MG63 (cell line): ENCODE data around the gene DLG2. TPM values are rescaled to one million over a fixed set of nuclear protein-coding genes. Genes with fewer than 3 reads are reported as not detected.
"Not testable (repeated sequence)": the region's sequence is repeated elsewhere in the genome, so short reads cannot be mapped to it uniquely, and the experiment has no call there.

ENCODE experiments used
- DNase-seq: peaks from one replicate; pipeline ENCODE4 v3.0.0-alpha.2; 2020
- H3K27me3 ChIP-seq: fragments of 250-450 bp; sonication (Bioruptor Pico); 2 replicates; pipeline ENCODE4 v1.5.1; 2020; ENCODE audit warnings: mild to moderate bottlenecking, moderate library complexity
- H3K36me3 ChIP-seq: fragments of 250-450 bp; sonication (Bioruptor Pico); 2 replicates; pipeline ENCODE4 v1.5.1; 2020; ENCODE audit warnings: mild to moderate bottlenecking, moderate library complexity
- H3K4me3 ChIP-seq: fragments of 250-450 bp; sonication (Bioruptor Pico); 2 replicates; pipeline ENCODE4 v1.5.1; 2020; ENCODE audit warnings: mild to moderate bottlenecking, moderate library complexity
- H3K9me3 ChIP-seq: fragments of 250-450 bp; sonication (Bioruptor Pico); 2 replicates; pipeline ENCODE4 v1.5.1; 2020; ENCODE audit warnings: mild to moderate bottlenecking, moderate library complexity
- total RNA-seq: library from RNA; depleted of rRNA; stranded (reverse); fragments of >200 nt; shearing (Covaris generic); gene quantifications from 2 replicates; pipeline ENCODE4 v1.2.3, GENCODE V29; 2014; ENCODE audit warnings: low replicate concordance

DLG2 gene
- total RNA-seq, 1 experiment from 2014 or later = 0.10 TPM

DNA sequence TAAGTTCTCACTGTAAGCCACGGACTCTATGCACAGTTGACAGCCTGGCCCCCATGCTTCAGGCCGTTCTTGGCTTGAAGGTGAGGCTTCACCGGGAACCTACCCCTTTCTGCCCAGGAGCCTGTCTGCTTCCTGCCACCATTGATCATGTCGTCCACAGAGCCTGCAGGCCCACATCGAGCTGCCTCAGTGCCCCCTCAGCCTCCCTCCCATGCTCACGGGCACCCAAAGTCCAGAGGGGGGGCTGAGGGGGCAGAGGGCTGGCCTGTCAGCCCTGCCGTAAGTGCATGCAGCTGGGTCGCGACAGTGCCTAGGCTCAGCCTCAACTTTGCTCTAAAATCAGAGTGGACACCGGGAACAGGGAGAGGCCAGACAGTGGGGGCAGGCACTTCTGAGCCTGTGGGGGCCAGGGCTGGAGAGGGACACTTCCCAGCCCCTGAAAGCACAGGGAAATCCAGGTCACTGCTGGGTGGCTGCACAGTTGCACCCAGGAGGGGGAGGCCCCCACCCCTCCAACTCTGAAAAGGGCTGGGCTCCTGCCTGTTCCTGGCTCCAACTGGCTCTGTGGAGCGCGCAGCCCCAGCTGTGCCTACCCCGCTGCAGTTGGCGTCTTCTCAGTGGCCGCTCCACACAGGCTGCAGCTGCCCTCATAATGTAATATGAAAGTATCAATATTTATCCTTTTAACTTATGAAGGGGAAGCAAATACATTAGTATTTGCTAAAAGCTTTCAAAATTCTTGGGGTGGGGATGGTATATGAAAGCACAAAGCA, 598.6 kb downstream of the DLG2 start:
- DNase-seq = no peak
- no peaks in the 10 kb centered on the region for H3K36me3 ChIP-seq
- no peaks in the 10 kb centered on the region for H3K27me3 ChIP-seq
- H3K9me3 ChIP-seq = no peaks in the 10 kb centered on the region
- no peak overlapping the region for H3K4me3 ChIP-seq

DNA sequence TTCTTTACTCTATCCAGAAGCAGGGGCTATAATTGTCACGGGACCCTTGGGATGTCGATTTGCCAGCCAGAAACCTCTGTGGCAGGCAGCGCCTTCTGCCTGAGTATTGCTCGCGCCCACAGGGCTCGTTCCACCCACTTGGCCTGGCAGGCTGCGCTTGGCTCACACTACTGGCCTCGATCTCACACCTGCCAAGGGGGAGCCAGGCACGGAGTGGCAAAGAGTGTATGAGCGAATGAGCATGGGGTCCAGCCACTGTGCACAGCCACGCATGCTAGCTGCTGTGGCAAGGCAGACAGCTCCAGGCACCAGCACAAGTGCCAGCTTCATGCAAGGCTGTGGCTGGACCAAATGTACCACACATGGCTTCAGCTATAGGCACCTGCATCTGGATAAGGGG, 599.8 kb downstream of the DLG2 start:
- H3K36me3 ChIP-seq = no peaks in the 10 kb centered on the region
- no peaks in the 10 kb centered on the region for H3K9me3 ChIP-seq
- H3K27me3 ChIP-seq = no peaks in the 10 kb centered on the region
- no peak for DNase-seq
- no peak overlapping the region for H3K4me3 ChIP-seq

DNA sequence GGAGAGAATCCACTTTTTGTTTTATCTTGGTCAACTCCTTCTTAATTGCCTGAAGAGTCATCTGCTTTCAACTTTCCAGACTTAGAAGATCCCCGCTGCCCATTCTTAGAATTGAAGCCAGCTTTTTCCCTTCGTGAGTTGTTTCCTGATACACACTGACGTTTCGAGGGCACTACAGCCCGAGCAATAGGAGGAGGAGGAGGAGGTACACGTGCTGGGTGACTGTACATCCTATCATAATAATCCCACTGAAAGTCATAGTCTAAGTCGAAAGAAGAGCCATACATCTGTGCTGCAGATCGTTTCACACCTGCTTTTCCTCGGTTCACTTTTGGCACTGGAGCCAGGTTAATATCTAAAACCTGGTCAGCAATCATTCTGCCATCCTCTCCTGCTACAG, 606.1 kb downstream of the DLG2 start:
- no peaks in the 10 kb centered on the region for H3K36me3 ChIP-seq

DNA sequence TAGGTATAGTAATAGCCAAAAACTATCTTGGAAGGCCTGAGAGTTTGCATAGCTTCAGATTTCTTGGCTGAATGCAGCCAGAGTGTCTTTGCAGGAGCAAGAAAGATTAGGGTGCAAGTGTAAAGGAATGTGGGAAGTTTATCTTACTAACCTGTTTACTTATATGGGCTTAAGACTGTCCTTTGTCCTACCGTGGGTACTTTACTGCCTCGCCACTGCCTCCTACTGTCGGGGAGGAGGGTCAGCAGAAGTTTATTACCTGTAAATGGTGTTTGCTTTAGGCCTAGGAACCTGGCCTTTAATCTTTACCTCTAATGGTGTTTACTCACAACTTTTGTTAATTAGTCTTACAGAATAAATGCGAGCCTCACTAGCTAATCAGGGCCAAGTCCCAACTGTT, 633.8 kb downstream of the DLG2 start:
- no peak for DNase-seq
- Histone ChIP-seq H3K9me3 (no peaks in the 10 kb centered on the region), H3K27me3 (no peaks in the 10 kb centered on the region), H3K4me3 (no peak overlapping the region), H3K36me3 (no peaks in the 10 kb centered on the region)

More for the DNA sequence above, 606.1 kb downstream of the DLG2 start:
- no peak for DNase-seq
- Histone ChIP-seq H3K9me3 (no peaks in the 10 kb centered on the region), H3K4me3 (no peak overlapping the region), H3K27me3 (no peaks in the 10 kb centered on the region)

DNA sequence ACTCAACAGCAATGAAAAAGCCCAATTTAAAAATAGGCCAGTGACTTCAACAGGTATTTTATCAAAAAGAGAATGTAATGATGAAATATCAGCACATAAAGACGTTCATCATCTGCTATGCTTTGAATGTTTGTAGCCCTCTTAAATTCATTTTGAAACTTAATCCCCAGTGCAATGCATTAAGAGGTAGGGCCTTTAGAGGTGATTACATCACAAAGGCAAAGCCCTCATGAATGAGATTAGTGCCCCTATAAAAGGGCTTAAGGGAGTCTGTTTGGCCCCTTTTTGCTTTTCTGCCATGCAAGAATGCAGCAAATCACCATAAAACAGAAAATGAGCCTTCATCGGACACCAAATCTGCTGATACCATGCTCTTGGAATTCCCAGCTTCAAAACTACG, 637.0 kb downstream of the DLG2 start:
- Histone ChIP-seq H3K4me3 (no peak overlapping the region), H3K27me3 (no peaks in the 10 kb centered on the region), H3K36me3 (no peaks in the 10 kb centered on the region), H3K9me3 (no peaks in the 10 kb centered on the region)
- DNase-seq = no peak

DNA sequence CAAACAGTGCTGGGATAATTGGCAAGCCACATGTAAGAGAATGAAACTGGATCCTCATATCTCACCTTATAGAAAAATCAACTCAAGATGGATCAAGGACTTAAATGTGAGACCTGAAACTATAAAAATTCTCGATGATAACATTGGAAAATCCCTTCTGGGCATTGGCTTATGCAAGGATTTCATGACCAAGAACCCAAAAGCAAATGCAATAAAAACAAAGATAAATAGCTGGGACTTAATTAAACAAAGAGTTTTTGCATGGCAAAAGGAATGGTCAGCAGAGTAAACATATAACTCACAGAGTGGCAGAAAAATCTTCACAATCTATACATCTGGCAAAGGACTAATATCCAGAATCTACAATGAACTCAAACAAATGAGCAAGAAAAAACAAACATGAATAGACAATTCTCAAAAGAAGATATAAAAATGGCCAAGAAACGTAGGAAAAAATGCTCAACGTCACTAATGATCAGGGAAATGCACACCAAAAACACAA, 639.4 kb downstream of the DLG2 start:
- DNase-seq, H3K4me3 ChIP-seq, H3K9me3 ChIP-seq, H3K36me3 ChIP-seq, H3K27me3 ChIP-seq: not testable (repeated sequence)

DNA sequence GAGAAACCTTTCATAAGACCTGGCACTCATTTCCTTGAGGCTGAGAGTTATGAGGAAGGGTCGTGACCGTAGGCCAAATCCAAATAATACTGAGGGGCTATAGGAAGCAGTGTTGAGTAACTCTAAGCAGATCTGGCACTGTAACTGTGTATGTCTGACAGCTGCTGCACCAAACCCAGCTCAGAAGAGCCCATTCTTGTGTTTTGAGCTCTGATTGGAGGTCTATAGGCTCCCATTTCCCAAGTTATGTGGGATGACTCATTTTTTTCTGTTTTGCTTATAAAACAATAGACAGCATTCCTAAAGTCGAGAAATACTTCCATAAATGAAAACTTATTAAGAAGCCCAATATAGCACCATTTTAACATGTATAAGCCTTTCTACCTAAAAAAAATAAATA, 645.8 kb downstream of the DLG2 start:
- Histone ChIP-seq H3K27me3 (no peaks in the 10 kb centered on the region), H3K9me3 (no peaks in the 10 kb centered on the region), H3K36me3 (no peaks in the 10 kb centered on the region), H3K4me3 (no peak overlapping the region)
- no peak for DNase-seq

GRCh38 chr11:84969103-84969502, 658.0 kb downstream of the DLG2 start:
- Histone ChIP-seq H3K36me3 (no peaks in the 10 kb centered on the region), H3K9me3 (no peaks in the 10 kb centered on the region), H3K4me3 (no peak overlapping the region), H3K27me3 (no peaks in the 10 kb centered on the region)
- DNase-seq = no peak

DNA sequence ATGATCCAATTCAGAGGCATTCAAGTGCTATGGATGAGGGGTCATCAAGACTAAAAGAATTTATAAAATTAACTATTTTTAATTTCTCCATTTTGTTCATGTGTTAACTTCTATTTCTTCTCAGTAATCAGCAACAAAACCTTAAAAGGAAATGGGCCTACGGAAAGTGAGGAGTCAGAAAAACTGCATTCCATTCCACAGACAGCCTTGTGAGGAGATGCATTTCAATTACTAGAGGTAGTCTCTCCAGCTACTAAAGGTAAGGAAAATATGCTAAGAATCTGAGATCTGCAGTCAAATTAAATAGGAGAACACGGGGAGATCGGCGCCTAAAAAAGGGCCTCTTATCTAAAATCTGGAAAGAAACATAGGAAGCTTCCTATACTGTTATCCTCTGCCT, 661.7 kb downstream of the DLG2 start:
- Histone ChIP-seq H3K4me3 (no peak overlapping the region), H3K9me3 (no peaks in the 10 kb centered on the region), H3K36me3 (no peaks in the 10 kb centered on the region), H3K27me3 (no peaks in the 10 kb centered on the region)
- no peak for DNase-seq

- no peak for DNase-seq
- Histone ChIP-seq H3K36me3 (no peaks in the 10 kb centered on the region), H3K27me3 (no peaks in the 10 kb centered on the region), H3K4me3 (no peak overlapping the region), H3K9me3 (no peaks in the 10 kb centered on the region)
Measured at GRCh38 chr11:84963240-84963639, 663.9 kb downstream of the DLG2 start.

GRCh38 chr11:84962018-84962417, 665.1 kb downstream of the DLG2 start:
- no peaks in the 10 kb centered on the region for H3K9me3 ChIP-seq
- no peak for DNase-seq
- no peak overlapping the region for H3K4me3 ChIP-seq
- no peaks in the 10 kb centered on the region for H3K36me3 ChIP-seq
- no peaks in the 10 kb centered on the region for H3K27me3 ChIP-seq

- no peak overlapping the region for H3K4me3 ChIP-seq
Measured at GRCh38 chr11:84958295-84958694, 668.8 kb downstream of the DLG2 start.

GRCh38 chr11:84950569-84951270, 676.4 kb downstream of the DLG2 start:
- Histone ChIP-seq H3K36me3 (no peaks in the 10 kb centered on the region), H3K4me3 (no peak overlapping the region), H3K9me3 (no peaks in the 10 kb centered on the region), H3K27me3 (no peaks in the 10 kb centered on the region)
- no peak for DNase-seq

More at GRCh38 chr11:84958295-84958694, 668.8 kb downstream of the DLG2 start:
- no peak for DNase-seq
- no peaks in the 10 kb centered on the region for H3K36me3 ChIP-seq
- H3K9me3 ChIP-seq = no peaks in the 10 kb centered on the region
- H3K27me3 ChIP-seq = no peaks in the 10 kb centered on the region

DNA sequence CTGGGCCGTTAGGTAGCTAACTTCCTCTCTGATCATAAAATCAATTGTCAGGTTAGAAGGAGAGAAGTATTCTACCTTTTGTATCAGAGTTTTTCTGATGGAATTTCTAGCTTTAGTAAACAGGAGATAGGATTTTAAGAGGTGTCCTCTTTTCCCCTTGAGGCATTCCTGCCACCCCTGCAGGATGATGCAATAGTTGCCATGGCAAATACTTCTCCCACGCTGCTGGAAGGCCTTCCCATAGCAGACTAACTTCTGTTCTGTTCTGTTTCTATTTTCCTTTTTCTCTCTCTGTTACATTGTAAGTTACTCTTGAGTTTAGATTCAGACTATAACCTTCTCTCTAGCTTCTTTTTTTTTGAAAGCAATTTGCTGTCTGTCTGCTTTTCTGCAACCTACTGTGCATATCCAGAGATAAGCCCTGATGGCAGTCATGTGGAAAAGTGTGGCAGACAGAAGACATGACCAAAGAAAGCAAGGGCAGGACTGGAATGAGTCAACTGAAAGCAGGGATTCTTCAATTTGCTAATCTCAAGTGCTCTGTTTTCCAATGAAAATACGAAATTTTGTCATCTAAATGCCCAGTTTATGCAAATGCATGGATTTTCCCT, 679.1 kb downstream of the DLG2 start:
- no peaks in the 10 kb centered on the region for H3K36me3 ChIP-seq
- peak; percentile 1 for DNase-seq

DNA sequence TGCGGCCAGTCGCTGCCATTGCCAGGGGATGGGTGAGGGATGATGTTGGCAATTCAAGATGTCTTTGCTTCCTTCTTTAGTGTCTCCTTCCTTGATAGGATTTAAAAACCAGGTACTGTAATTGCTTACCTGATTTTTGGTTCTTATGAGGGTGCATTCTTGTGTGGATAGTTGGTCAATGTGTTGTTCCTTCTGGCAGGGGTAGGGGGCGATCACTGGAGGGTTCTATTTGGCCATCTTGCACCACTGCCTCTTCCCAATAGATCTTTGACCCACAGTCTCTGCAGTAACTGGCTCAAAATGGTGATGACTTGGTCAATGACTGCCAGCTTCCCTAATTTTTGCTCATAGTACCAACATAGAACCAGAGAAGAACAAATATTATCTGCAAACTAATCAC, 680.1 kb downstream of the DLG2 start:
- H3K36me3 ChIP-seq = no peaks in the 10 kb centered on the region
- no peaks in the 10 kb centered on the region for H3K9me3 ChIP-seq
- no peak for DNase-seq
- no peaks in the 10 kb centered on the region for H3K27me3 ChIP-seq
- H3K4me3 ChIP-seq = no peak overlapping the region

More for the DNA sequence above, 679.1 kb downstream of the DLG2 start:
- no peak overlapping the region for H3K4me3 ChIP-seq
- no peaks in the 10 kb centered on the region for H3K27me3 ChIP-seq
- H3K9me3 ChIP-seq = no peaks in the 10 kb centered on the region

- H3K4me3 ChIP-seq = no peak overlapping the region
- H3K9me3 ChIP-seq = no peaks in the 10 kb centered on the region
- no peaks in the 10 kb centered on the region for H3K36me3 ChIP-seq
- H3K27me3 ChIP-seq = no peaks in the 10 kb centered on the region
- no peak for DNase-seq
Measured at GRCh38 chr11:84930863-84931262, 696.3 kb downstream of the DLG2 start.

DNA sequence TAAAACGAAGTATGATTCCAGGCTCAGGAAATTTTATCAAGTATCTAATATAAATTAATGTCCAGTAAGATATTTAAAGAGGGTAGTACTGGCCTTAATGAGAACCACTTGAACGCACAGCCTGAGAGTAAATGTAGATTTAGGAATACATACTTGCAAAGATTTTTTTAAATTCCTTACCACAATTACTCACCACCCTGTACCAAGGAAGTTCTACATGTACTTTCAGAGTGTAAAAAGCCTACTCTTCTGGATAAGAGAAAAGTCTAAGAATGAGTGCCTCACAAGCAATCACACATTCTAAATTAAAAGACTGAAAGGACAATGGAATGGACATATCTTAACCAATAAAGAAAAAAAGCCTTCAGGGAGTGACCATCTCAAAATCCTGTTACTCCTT, 697.4 kb downstream of the DLG2 start:
- Histone ChIP-seq H3K9me3 (no peaks in the 10 kb centered on the region), H3K4me3 (no peak overlapping the region), H3K36me3 (no peaks in the 10 kb centered on the region), H3K27me3 (no peaks in the 10 kb centered on the region)
- DNase-seq = no peak
